Measurements from ENCODE around the gene STPG3. TPM values are rescaled to one million over a fixed set of nuclear protein-coding genes. Genes with fewer than 3 reads are reported as not detected.
A peak's percentile ranks its signal among the peaks of the same experiment; 100 is the strongest.

STPG3 gene
- total RNA-seq, 2 donors from 2014 or later, result not detected

- Histone ChIP-seq H3K4me3 (peak overlapping the region; percentile 55), H3K4me1 (peaks cover 15% of the 10 kb centered on the region), H3K36me3 (no peaks in the 10 kb centered on the region), H3K27ac (peak overlapping the region; percentile 90), H3K9me3 (no peaks in the 10 kb centered on the region), H3K27me3 (no peaks in the 10 kb centered on the region), H3K9ac (ENCODE audit: low read depth in 2 of 2, low read length in 2 of 2) (peak overlapping the region; percentile 84 to 97)
- intact Hi-C loops (cut with DNase I), result no loop called here
- peak; percentile 48 for DNase-seq
- no peak for TF ChIP-seq CTCF (IDR thresholded peaks at IDR 0.05)
Measured at GRCh38 chr9:137278061-137278701, 27.1 kb downstream of the STPG3 start.

- intact Hi-C loops (cut with DNase I), result no loop called here
- no peaks in the 10 kb centered on the region for H3K27me3 ChIP-seq
- H3K36me3 ChIP-seq, result no peaks in the 10 kb centered on the region
- H3K9ac ChIP-seq (ENCODE audit: low read depth in 2 of 2, low read length in 2 of 2), result peak overlapping the region; percentile 84 to 97
- peak overlapping the region; percentile 90 for H3K27ac ChIP-seq
- no peaks in the 10 kb centered on the region for H3K9me3 ChIP-seq
- TF ChIP-seq CTCF (IDR thresholded peaks at IDR 0.05), result no peak
- H3K4me1 ChIP-seq, result peaks cover 15% of the 10 kb centered on the region
- no peak for DNase-seq
- peak overlapping the region; percentile 55 for H3K4me3 ChIP-seq
Measured at GRCh38 chr9:137278721-137279711, 27.9 kb downstream of the STPG3 start.

GRCh38 chr9:137279741-137280473, 28.8 kb downstream of the STPG3 start:
- Histone ChIP-seq H3K27ac (no peak overlapping the region), H3K36me3 (no peaks in the 10 kb centered on the region), H3K27me3 (no peaks in the 10 kb centered on the region), H3K4me3 (no peak overlapping the region), H3K9ac (ENCODE audit: low read depth in 2 of 2, low read length in 2 of 2) (no peak overlapping the region), H3K9me3 (no peaks in the 10 kb centered on the region), H3K4me1 (peaks cover 15% of the 10 kb centered on the region)
- DNase-seq, result no peak
- no peak for TF ChIP-seq CTCF (IDR thresholded peaks at IDR 0.05)
- intact Hi-C loops (cut with DNase I), result no loop called here

- intact Hi-C loops (cut with DNase I), result no loop called here
- H3K27ac ChIP-seq, result no peak overlapping the region
- peak; percentile 39 for DNase-seq
- H3K4me1 ChIP-seq, result peaks cover 15% of the 10 kb centered on the region
- no peaks in the 10 kb centered on the region for H3K36me3 ChIP-seq
- no peaks in the 10 kb centered on the region for H3K9me3 ChIP-seq
- H3K4me3 ChIP-seq, result no peak overlapping the region
- no peak overlapping the region for H3K9ac ChIP-seq (ENCODE audit: low read depth in 2 of 2, low read length in 2 of 2)
- H3K27me3 ChIP-seq, result no peaks in the 10 kb centered on the region
- TF ChIP-seq CTCF (IDR thresholded peaks at IDR 0.05), result peak; percentile 16
Measured at GRCh38 chr9:137280474-137281344, 29.6 kb downstream of the STPG3 start.
